ENCODE measurements around the gene LRMDA.

- no peak for TF ChIP-seq EP300 (IDR thresholded peaks at IDR 0.05)
- no peak for TF ChIP-seq CTCF (IDR thresholded peaks at IDR 0.05)
- TF ChIP-seq CBX2 (IDR thresholded peaks at IDR 0.05; ENCODE audit: borderline replicate concordance, low read depth), result no peak
- no peak for TF ChIP-seq MAFK (IDR thresholded peaks at IDR 0.05; ENCODE audit: partially characterized antibody)
- TF ChIP-seq RFX5 (IDR thresholded peaks at IDR 0.05), result no peak
- TF ChIP-seq KDM1A (IDR thresholded peaks at IDR 0.05; ENCODE audit: low read depth), result no peak
- no peak for TF ChIP-seq MAZ (IDR thresholded peaks at IDR 0.05; ENCODE audit: borderline replicate concordance, low read depth, low read length)
Measured at GRCh38 chr10:75902816-75903215, 471.4 kb downstream of the LRMDA start.

All from A549 (cell line).